Neural cell (in vitro differentiated cells): ENCODE results near the gene ASTN1. TPM values are rescaled to one million over a fixed set of nuclear protein-coding genes. Genes with fewer than 3 reads are reported as not detected.

Experiments used
- H2AFZ ChIP-seq: fragments of 200-600, 300-800 bp; sonication (generic), shearing (Covaris generic); 2 replicates; pipeline ENCODE4 v1.6.0; 2014; ENCODE audit warnings: low read depth, mild to moderate bottlenecking, antibody characterized with exemption, low read length, moderate library complexity
- H3F3A ChIP-seq: fragments of 200-600 bp; shearing (Covaris generic); 2 replicates; pipeline ENCODE4 v1.6.1; 2016; ENCODE audit warnings: mild to moderate bottlenecking, moderate library complexity, mixed read lengths, antibody characterized with exemption, low read length; ENCODE audit not compliant: insufficient read depth, poor library complexity, severe bottlenecking
- H3K27ac ChIP-seq: fragments of 200-600, 300-800 bp; sonication (generic), shearing (Covaris generic); 2 replicates; pipeline ENCODE4 v1.5.1; 2014; ENCODE audit warnings: mild to moderate bottlenecking, low read length, moderate library complexity
- H3K27me3 ChIP-seq: fragments of 300-800, 200-600 bp; sonication (generic), shearing (Covaris generic); 2 replicates; pipeline ENCODE4 v1.6.0; 2014; ENCODE audit warnings: mild to moderate bottlenecking, low read depth, low read length, moderate library complexity; ENCODE audit not compliant: insufficient read depth
- H3K36me3 ChIP-seq: fragments of 300-800, 200-600 bp; sonication (generic), shearing (Covaris generic); 2 replicates; pipeline ENCODE4 v1.5.1; 2014; ENCODE audit warnings: mild to moderate bottlenecking, antibody characterized with exemption, low read length, moderate library complexity; ENCODE audit not compliant: insufficient read depth
- H3K4me2 ChIP-seq: fragments of 300-800, 200-600 bp; sonication (generic), shearing (Covaris generic); 2 replicates; pipeline ENCODE4 v1.6.0; 2014; ENCODE audit warnings: mild to moderate bottlenecking, low read length
- H3K4me3 ChIP-seq: fragments of 300-800, 200-600 bp; sonication (generic), shearing (Covaris generic); 2 replicates; pipeline ENCODE4 v1.5.1; 2014; ENCODE audit warnings: mild to moderate bottlenecking, low read length, moderate library complexity
- H3K79me2 ChIP-seq: fragments of 200-600 bp; shearing (Covaris generic); replicated peaks from 2 replicates; pipeline ENCODE4 v1.6.0; 2014; ENCODE audit warnings: mild to moderate bottlenecking, low read length, moderate library complexity; ENCODE audit not compliant: insufficient read depth
- H3K9ac ChIP-seq: fragments of 300-800, 200-600 bp; sonication (generic), shearing (Covaris generic); 2 replicates; pipeline ENCODE4 v1.6.1; 2016; ENCODE audit warnings: mild to moderate bottlenecking, low read length, mixed read lengths
- H3K9me2 ChIP-seq: fragments of 200-600 bp; shearing (Covaris generic); 2 replicates; pipeline ENCODE4 v1.6.1; 2016; ENCODE audit warnings: mild to moderate bottlenecking, low read length, mixed read lengths; ENCODE audit not compliant: insufficient read depth
- H3K9me3 ChIP-seq: fragments of 200-600, 300-800 bp; sonication (generic), shearing (Covaris generic); 2 replicates; pipeline ENCODE4 v1.6.1; 2016; ENCODE audit warnings: mild to moderate bottlenecking, mixed run types, low read length, moderate library complexity, mixed read lengths
- H4K20me1 ChIP-seq: fragments of 200-600 bp; shearing (Covaris generic); 2 replicates; pipeline ENCODE4 v1.6.1; 2016; ENCODE audit warnings: mild to moderate bottlenecking, mixed run types; ENCODE audit not compliant: insufficient read depth
- EP300 ChIP-seq: fragments of 450-650 bp; conservative IDR thresholded peaks from 2 replicates; pipeline ENCODE4 v1.6.1; 2014; ENCODE audit warnings: antibody characterized with exemption, mild to moderate bottlenecking, moderate library complexity; ENCODE audit not compliant: poor library complexity, severe bottlenecking
- EZH2 ChIP-seq: fragments of 200-600, 300-800 bp; shearing (Covaris generic), sonication (generic); IDR thresholded peaks from 2 replicates; pipeline ENCODE4 v1.6.1; 2014; ENCODE audit warnings: antibody characterized with exemption, low read length, borderline replicate concordance, mild to moderate bottlenecking; ENCODE audit not compliant: insufficient read depth, poor library complexity, severe bottlenecking
- MXI1 ChIP-seq: fragments of 450-650 bp; conservative IDR thresholded peaks from 2 replicates; pipeline ENCODE4 v1.6.1; 2014; ENCODE audit warnings: antibody characterized with exemption, mild to moderate bottlenecking; ENCODE audit not compliant: poor library complexity, severe bottlenecking
- POLR2AphosphoS5 ChIP-seq: IDR thresholded peaks from 2 replicates; pipeline ENCODE4 v1.6.1; 2012
- RAD21 ChIP-seq: fragments of 450-650 bp; conservative IDR thresholded peaks from 2 replicates; pipeline ENCODE4 v1.6.1; 2014; ENCODE audit warnings: antibody characterized with exemption, mild to moderate bottlenecking, moderate library complexity
- REST ChIP-seq: IDR thresholded peaks from 2 replicates; pipeline ENCODE4 v1.6.1; 2012; ENCODE audit warnings: borderline replicate concordance
- SMC3 ChIP-seq: fragments of 450-650 bp; conservative IDR thresholded peaks from 2 replicates; pipeline ENCODE4 v1.6.1; 2014; ENCODE audit warnings: antibody characterized with exemption, mild to moderate bottlenecking, moderate library complexity; ENCODE audit not compliant: poor library complexity
- TAF1 ChIP-seq: IDR thresholded peaks from 2 replicates; pipeline ENCODE4 v1.6.1; 2012; ENCODE audit warnings: low read depth
- polyA plus RNA-seq: library from polyadenylated mRNA; depleted of rRNA; stranded (reverse); fragments of >200 nt; gene quantifications from 2 replicates; pipeline ENCODE4 v1.2.3, GENCODE V29; 2014
- TF ChIP-seq, protein P1 (sequence below): fragments of 450-650 bp; IDR thresholded peaks from 2 replicates; pipeline ENCODE4 v1.5.1; 2014; ENCODE audit warnings: antibody characterized with exemption, mild to moderate bottlenecking, moderate library complexity; ENCODE audit not compliant: poor library complexity, severe bottlenecking

ASTN1 gene
- polyA plus RNA-seq, 1 donor from 2014 or later: 33.4 TPM

DNA sequence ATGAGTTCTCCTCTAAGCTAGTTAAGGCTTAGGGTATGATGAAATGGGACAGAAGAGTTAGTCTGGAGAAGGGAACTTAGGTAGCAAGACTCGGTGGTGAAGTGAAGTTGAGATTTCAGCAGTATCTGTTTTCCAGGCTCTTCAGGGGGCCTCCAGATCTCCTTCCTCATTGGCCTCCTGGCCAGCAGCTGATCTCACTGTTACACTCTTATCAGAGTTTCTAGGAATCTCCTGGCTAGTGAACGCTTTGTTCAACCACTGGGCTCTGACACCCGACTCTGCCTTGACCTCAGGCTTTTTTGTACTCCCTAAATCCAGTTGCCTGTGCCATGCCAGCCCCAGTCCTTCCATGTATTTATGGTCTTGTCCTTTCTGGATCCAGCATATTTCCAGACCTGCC lies 311.0 kb downstream of the ASTN1 start:
- no peaks in the 10 kb centered on the region for H3K27me3 ChIP-seq
- no peaks in the 10 kb centered on the region for H3K9me2 ChIP-seq
- H3F3A ChIP-seq: no peaks in the 10 kb centered on the region
- no peaks in the 10 kb centered on the region for H4K20me1 ChIP-seq
- H3K9ac ChIP-seq: no peak overlapping the region
- H3K27ac ChIP-seq: no peak overlapping the region
- TF ChIP-seq RAD21 (no peak), REST (no peak), TAF1 (no peak), EP300 (no peak), SMC3 (no peak), MXI1 (no peak), POLR2AphosphoS5 (no peak), EZH2 (no peak)
- TF ChIP-seq, protein P1, sequence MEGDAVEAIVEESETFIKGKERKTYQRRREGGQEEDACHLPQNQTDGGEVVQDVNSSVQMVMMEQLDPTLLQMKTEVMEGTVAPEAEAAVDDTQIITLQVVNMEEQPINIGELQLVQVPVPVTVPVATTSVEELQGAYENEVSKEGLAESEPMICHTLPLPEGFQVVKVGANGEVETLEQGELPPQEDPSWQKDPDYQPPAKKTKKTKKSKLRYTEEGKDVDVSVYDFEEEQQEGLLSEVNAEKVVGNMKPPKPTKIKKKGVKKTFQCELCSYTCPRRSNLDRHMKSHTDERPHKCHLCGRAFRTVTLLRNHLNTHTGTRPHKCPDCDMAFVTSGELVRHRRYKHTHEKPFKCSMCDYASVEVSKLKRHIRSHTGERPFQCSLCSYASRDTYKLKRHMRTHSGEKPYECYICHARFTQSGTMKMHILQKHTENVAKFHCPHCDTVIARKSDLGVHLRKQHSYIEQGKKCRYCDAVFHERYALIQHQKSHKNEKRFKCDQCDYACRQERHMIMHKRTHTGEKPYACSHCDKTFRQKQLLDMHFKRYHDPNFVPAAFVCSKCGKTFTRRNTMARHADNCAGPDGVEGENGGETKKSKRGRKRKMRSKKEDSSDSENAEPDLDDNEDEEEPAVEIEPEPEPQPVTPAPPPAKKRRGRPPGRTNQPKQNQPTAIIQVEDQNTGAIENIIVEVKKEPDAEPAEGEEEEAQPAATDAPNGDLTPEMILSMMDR: no peak
- no peaks in the 10 kb centered on the region for H3K79me2 ChIP-seq
- no peaks in the 10 kb centered on the region for H3K36me3 ChIP-seq
- no peak overlapping the region for H3K4me2 ChIP-seq
- no peak overlapping the region for H3K4me3 ChIP-seq
- H2AFZ ChIP-seq: no peak overlapping the region
- no peaks in the 10 kb centered on the region for H3K9me3 ChIP-seq

DNA sequence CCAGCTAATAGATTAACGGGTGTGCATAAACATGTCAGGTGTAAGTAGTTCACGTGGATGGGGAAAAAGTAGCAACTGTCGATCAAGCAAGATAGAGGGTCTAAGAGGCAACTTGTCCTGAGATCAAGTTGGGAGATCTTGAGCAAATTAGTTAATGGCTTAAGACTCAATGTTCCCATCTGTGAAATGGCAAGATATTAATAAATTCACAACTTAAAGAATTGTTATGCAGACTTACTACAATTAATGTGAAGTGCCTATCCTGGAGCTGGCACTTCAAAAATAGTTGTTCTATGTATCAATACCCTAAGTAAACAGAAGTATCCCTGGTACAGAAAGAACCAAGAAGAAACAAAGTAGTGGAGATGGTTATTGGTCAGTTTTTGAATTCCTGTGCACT lies 312.4 kb downstream of the ASTN1 start:
- Histone ChIP-seq H2AFZ (no peak overlapping the region), H3K27ac (no peak overlapping the region), H3K9ac (no peak overlapping the region), H3F3A (no peaks in the 10 kb centered on the region), H3K4me2 (no peak overlapping the region), H3K9me2 (no peaks in the 10 kb centered on the region), H3K36me3 (no peaks in the 10 kb centered on the region), H3K79me2 (no peaks in the 10 kb centered on the region), H3K4me3 (no peak overlapping the region), H3K9me3 (no peaks in the 10 kb centered on the region), H4K20me1 (no peaks in the 10 kb centered on the region), H3K27me3 (no peaks in the 10 kb centered on the region)
- TF ChIP-seq EZH2: no peak
- TF ChIP-seq SMC3: no peak
- no peak for TF ChIP-seq EP300
- TF ChIP-seq TAF1: no peak
- no peak for TF ChIP-seq MXI1
- TF ChIP-seq REST: no peak
- TF ChIP-seq, protein P1: no peak
- no peak for TF ChIP-seq RAD21
- TF ChIP-seq POLR2AphosphoS5: no peak
